CD14-positive monocyte (primary cell): ENCODE results near the gene DSCAML1. TPM values are rescaled to one million over a fixed set of nuclear protein-coding genes. Genes with fewer than 3 reads are reported as not detected.

Source experiments
- DNase-seq, 3 donors: peaks; one replicate each; pipeline ENCODE4 v3.0.0-alpha.2; 2011 to 2022
- H2AFZ ChIP-seq: 2 replicates; pipeline ENCODE4 v1.6.0; 2012; ENCODE audit warnings: mild to moderate bottlenecking, low read depth, low read length, inconsistent platforms; ENCODE audit not compliant: insufficient read depth, poor library complexity, severe bottlenecking
- H3K27ac ChIP-seq, 2 donors: 1 replicate in 1 of 2; 2 replicates in 1 of 2; pipeline ENCODE4 v1.5.1; 2012 to 2013; ENCODE audit warnings: low read length in 2 of 2, control low read depth in 1 of 2, inconsistent platforms in 1 of 2, low read depth in 1 of 2, mild to moderate bottlenecking in 1 of 2
- H3K27me3 ChIP-seq, 2 donors: one replicate each; pipeline versions ENCODE4 v1.6.0 to v1.6.1; 2011 to 2013; ENCODE audit warnings: low read length in 2 of 2; ENCODE audit not compliant: control insufficient read depth in 2 of 2, insufficient read depth in 2 of 2
- H3K36me3 ChIP-seq, 2 donors: replicated peaks in 1 of 2; 1 replicate in 1 of 2; 2 replicates in 1 of 2; pipeline versions ENCODE4 v1.5.1 to v1.6.1; 2012 to 2013; ENCODE audit warnings: low read length in 2 of 2, control low read depth in 1 of 2, inconsistent platforms in 1 of 2, mild to moderate bottlenecking in 1 of 2; ENCODE audit not compliant: insufficient read depth in 2 of 2, control insufficient read depth in 1 of 2
- H3K4me1 ChIP-seq, 2 donors: 1 replicate in 1 of 2; 2 replicates in 1 of 2; pipeline versions ENCODE4 v1.5.1 to v1.6.1; 2012 to 2013; ENCODE audit warnings: low read length in 2 of 2, control low read depth in 1 of 2, inconsistent platforms in 1 of 2, mild to moderate bottlenecking in 1 of 2, moderate library complexity in 1 of 2; ENCODE audit not compliant: insufficient read depth in 2 of 2, control insufficient read depth in 1 of 2
- H3K4me2 ChIP-seq: replicated peaks from 2 replicates; pipeline ENCODE3; 2012; ENCODE audit warnings: low read length, moderate library complexity, mild to moderate bottlenecking; ENCODE audit not compliant: poor library complexity, severe bottlenecking; ENCODE audit errors: extremely low read depth
- H3K4me3 ChIP-seq, 3 experiments: fragments of 200-600 bp in 1 of 3; sonication (generic) in 1 of 3; replicated peaks in 1 of 3; 1 replicate in 2 of 3; 2 replicates in 1 of 3; pipeline ENCODE4 v1.5.1; 2011 to 2013; ENCODE audit warnings: low read length in 3 of 3, mild to moderate bottlenecking in 3 of 3, control low read depth in 2 of 3, low read depth in 2 of 3, inconsistent platforms in 1 of 3, moderate library complexity in 1 of 3
- H3K79me2 ChIP-seq: 2 replicates; pipeline ENCODE4 v1.6.0; 2012; ENCODE audit warnings: mild to moderate bottlenecking, control low read depth, inconsistent platforms, low read length, moderate library complexity; ENCODE audit not compliant: insufficient read depth
- H3K9ac ChIP-seq: 2 replicates; pipeline ENCODE4 v1.6.0; 2017; ENCODE audit warnings: low read length, mild to moderate bottlenecking; ENCODE audit not compliant: insufficient read depth, poor library complexity, severe bottlenecking
- H3K9me3 ChIP-seq, 2 donors: replicated peaks in 1 of 2; 1 replicate in 1 of 2; 2 replicates in 1 of 2; pipeline versions ENCODE4 v1.5.1 to v1.6.1; 2012 to 2013; ENCODE audit warnings: low read length in 2 of 2, control low read depth in 1 of 2; ENCODE audit not compliant: control insufficient read depth in 1 of 2, insufficient read depth in 1 of 2
- H4K20me1 ChIP-seq: 2 replicates; pipeline ENCODE4 v1.6.0; 2012; ENCODE audit warnings: mild to moderate bottlenecking, low read length, control low read depth, moderate library complexity; ENCODE audit not compliant: insufficient read depth
- H3K27ac Mint-ChIP-seq, 7 donors: one replicate each; pipeline ENCODE4 v1.8.0; 2020; ENCODE audit warnings: mild to moderate bottlenecking in 7 of 7, mixed read lengths in 7 of 7, moderate library complexity in 6 of 7, inconsistent platforms in 2 of 7
- H3K27me3 Mint-ChIP-seq, 3 donors: one replicate each; pipeline ENCODE4 v1.8.0; 2021 to 2022; ENCODE audit warnings: low read depth in 3 of 3, mild to moderate bottlenecking in 3 of 3, mixed read lengths in 3 of 3, moderate library complexity in 3 of 3, inconsistent platforms in 1 of 3
- H3K36me3 Mint-ChIP-seq, 2 donors: one replicate each; pipeline ENCODE4 v1.8.0; 2020; ENCODE audit warnings: mixed read lengths in 2 of 2, inconsistent platforms in 1 of 2, mild to moderate bottlenecking in 1 of 2
- H3K4me1 Mint-ChIP-seq: one replicate; pipeline ENCODE4 v1.8.0; 2020; ENCODE audit warnings: mild to moderate bottlenecking, mixed read lengths
- H3K4me3 Mint-ChIP-seq, 2 donors: one replicate each; pipeline ENCODE4 v1.8.0; 2020; ENCODE audit warnings: mild to moderate bottlenecking in 2 of 2, mixed read lengths in 2 of 2, moderate library complexity in 1 of 2
- H3K9me3 Mint-ChIP-seq, 7 donors: one replicate each; pipeline ENCODE4 v1.8.0; 2020 to 2022; ENCODE audit warnings: mixed read lengths in 7 of 7, mild to moderate bottlenecking in 6 of 7, moderate library complexity in 6 of 7, inconsistent platforms in 2 of 7
- WGBS: methylation state at CpG from one replicate; pipeline ENCODE4 v1.1.5; 2013; ENCODE audit warnings: missing lambda C conversion rate; ENCODE audit not compliant: insufficient coverage; 5-methylcytosine and 5-hydroxymethylcytosine counted together
- intact Hi-C, 2 donors: fragments of 100-400 bp; cut with micrococcal nuclease; formaldehyde crosslinking; loops; one replicate each; pipeline versions ENCODE4 v1.15.0 to v1.15.1; 2023
- polyA plus RNA-seq, 3 donors: library from polyadenylated mRNA; depleted of rRNA in 1 of 3; unstranded in 2 of 3; stranded (reverse) in 1 of 3; fragments of 300-500 nt in 2 of 3; fragments of >200 nt in 1 of 3; fragmentation: Illumina TruSeq in 2 of 3; gene quantifications; 1 replicate in 2 of 3; 2 replicates in 1 of 3; pipeline ENCODE4 v1.2.3, GENCODE V29; 2012 to 2021
- TF ChIP-seq, protein P1 (sequence below): fragments of 200-600 bp; IDR thresholded peaks from one replicate; pipeline ENCODE4 v1.8.0; 2022; ENCODE audit warnings: antibody characterized with exemption, mild to moderate bottlenecking

DSCAML1 gene
- polyA plus RNA-seq, 3 donors, result not detected

DNA sequence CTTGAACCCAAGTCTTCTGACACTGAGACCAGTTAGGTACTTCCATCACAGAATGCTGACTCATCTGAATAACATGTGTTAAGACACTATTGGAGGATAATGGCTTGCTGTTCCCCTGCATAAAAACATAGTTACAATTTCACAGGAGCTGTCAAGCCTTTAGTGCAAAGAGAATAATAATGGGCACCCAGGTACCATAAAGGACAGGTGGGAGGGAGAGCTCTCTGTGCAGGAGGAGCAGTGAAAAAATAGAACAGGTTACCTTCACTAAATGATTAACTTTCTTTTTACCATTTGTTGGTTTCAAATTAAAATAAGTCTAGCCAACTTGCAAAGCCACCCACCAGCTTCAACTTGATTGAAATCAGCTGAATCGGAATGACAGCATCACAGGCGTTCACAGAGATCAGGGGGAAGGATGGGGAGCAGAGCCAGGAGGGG, 173.2 kb downstream of the DSCAML1 start:
- H3K27me3 ChIP-seq, result no peaks in the 10 kb centered on the region
- no peaks in the 10 kb centered on the region for H3K4me1 Mint-ChIP-seq
- no peaks in the 10 kb centered on the region for H3K79me2 ChIP-seq
- no peak overlapping the region for H3K4me3 ChIP-seq
- H3K4me3 Mint-ChIP-seq, result no peak overlapping the region
- no peaks in the 10 kb centered on the region for H3K36me3 ChIP-seq
- TF ChIP-seq, protein P1, sequence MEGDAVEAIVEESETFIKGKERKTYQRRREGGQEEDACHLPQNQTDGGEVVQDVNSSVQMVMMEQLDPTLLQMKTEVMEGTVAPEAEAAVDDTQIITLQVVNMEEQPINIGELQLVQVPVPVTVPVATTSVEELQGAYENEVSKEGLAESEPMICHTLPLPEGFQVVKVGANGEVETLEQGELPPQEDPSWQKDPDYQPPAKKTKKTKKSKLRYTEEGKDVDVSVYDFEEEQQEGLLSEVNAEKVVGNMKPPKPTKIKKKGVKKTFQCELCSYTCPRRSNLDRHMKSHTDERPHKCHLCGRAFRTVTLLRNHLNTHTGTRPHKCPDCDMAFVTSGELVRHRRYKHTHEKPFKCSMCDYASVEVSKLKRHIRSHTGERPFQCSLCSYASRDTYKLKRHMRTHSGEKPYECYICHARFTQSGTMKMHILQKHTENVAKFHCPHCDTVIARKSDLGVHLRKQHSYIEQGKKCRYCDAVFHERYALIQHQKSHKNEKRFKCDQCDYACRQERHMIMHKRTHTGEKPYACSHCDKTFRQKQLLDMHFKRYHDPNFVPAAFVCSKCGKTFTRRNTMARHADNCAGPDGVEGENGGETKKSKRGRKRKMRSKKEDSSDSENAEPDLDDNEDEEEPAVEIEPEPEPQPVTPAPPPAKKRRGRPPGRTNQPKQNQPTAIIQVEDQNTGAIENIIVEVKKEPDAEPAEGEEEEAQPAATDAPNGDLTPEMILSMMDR, result no peak
- WGBS, result 88% methylated on average over 2 of the region's 2 CpGs
- no peaks in the 10 kb centered on the region for H3K36me3 Mint-ChIP-seq
- H3K9me3 Mint-ChIP-seq, result peaks cover 0 to 9% (median 6%) of the 10 kb centered on the region in 7 donors
- H3K9ac ChIP-seq, result no peak overlapping the region
- no peak overlapping the region for H2AFZ ChIP-seq
- no peaks in the 10 kb centered on the region for H4K20me1 ChIP-seq
- H3K27me3 Mint-ChIP-seq, result peaks cover 1 to 5% (median 2%) of the 10 kb centered on the region in 3 donors
- no peak overlapping the region for H3K27ac Mint-ChIP-seq
- H3K9me3 ChIP-seq, result peaks cover 8 to 11% of the 10 kb centered on the region in 2 donors
- no peaks in the 10 kb centered on the region for H3K4me1 ChIP-seq
- intact Hi-C loops, result no loop called here
- H3K27ac ChIP-seq, result no peak overlapping the region
- H3K4me2 ChIP-seq, result no peak overlapping the region
- no peak for DNase-seq

DNA sequence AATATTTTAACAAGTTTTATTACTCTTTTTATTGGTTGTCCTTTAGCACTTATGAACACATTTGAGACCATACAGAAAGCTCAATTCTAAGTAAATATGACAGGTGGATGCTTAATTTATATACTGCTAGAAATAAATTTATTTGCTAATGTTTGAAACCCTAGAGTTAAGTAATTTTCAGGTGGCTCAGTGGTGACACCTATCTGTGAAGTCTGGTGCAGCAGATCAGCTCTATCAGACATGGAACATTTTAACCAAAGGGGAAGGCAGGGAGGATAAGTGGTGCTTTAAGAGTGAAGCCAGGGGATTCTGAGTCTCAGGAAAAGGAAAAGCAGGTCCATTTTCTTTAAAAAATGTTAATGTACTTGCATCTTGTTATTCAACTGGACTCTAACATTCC, 175.8 kb downstream of the DSCAML1 start:
- TF ChIP-seq, protein P1, result peak; percentile 65
- H3K4me3 Mint-ChIP-seq, result no peak overlapping the region
- no peak overlapping the region for H3K9ac ChIP-seq
- no peaks in the 10 kb centered on the region for H3K79me2 ChIP-seq
- no peaks in the 10 kb centered on the region for H3K4me1 Mint-ChIP-seq
- peaks cover 2 to 7% (median 3%) of the 10 kb centered on the region in 3 donors for H3K27me3 Mint-ChIP-seq
- H3K4me3 ChIP-seq, result no peak overlapping the region
- H3K27me3 ChIP-seq, result no peaks in the 10 kb centered on the region
- H3K9me3 ChIP-seq, result peaks cover 8 to 11% of the 10 kb centered on the region in 2 donors
- no peaks in the 10 kb centered on the region for H3K36me3 Mint-ChIP-seq
- peaks cover 0 to 9% (median 6%) of the 10 kb centered on the region in 7 donors for H3K9me3 Mint-ChIP-seq
- H3K27ac ChIP-seq, result no peak overlapping the region
- H3K4me1 ChIP-seq, result no peaks in the 10 kb centered on the region
- intact Hi-C loops, result no loop called here
- no peaks in the 10 kb centered on the region for H3K36me3 ChIP-seq
- no peak overlapping the region for H3K4me2 ChIP-seq
- no peak overlapping the region for H3K27ac Mint-ChIP-seq
- no peaks in the 10 kb centered on the region for H4K20me1 ChIP-seq
- H2AFZ ChIP-seq, result no peak overlapping the region
- DNase-seq, result no peak
